Heart left ventricle (tissue), 16 donors: ENCODE measurements around the gene NGLY1. TPM values are rescaled to one million over a fixed set of nuclear protein-coding genes. Genes with fewer than 3 reads are reported as not detected.

Experiments
- ATAC-seq, 4 donors: fragments of 200-7000 bp; cut with Tn5 transposase; one replicate each; pipeline ENCODE4 v1.9.1; 2020 to 2022; ENCODE audit warnings: moderate library complexity in 4 of 4, mild to moderate bottlenecking in 3 of 4, moderate number of reproducible peaks in 1 of 4
- DNase-seq, 5 donors: peaks; one replicate each; pipeline ENCODE4 v3.0.0-alpha.2; 2020
- H3K27ac ChIP-seq, 12 donors: fragments of 200-600 bp; sonication (generic) in 4 of 12; one replicate each; pipeline versions ENCODE4 v1.5.0 to v1.8.0; 2016 to 2022; ENCODE audit warnings: mild to moderate bottlenecking in 2 of 12
- H3K27me3 ChIP-seq, 9 donors: fragments of 200-600 bp; sonication (generic) in 2 of 9; one replicate each; pipeline versions ENCODE4 v1.5.1 to v1.8.0; 2016 to 2022; ENCODE audit warnings: mild to moderate bottlenecking in 3 of 9
- H3K36me3 ChIP-seq, 9 donors: fragments of 200-600 bp; sonication (generic) in 2 of 9; one replicate each; pipeline versions ENCODE4 v1.5.0 to v1.8.0; 2018 to 2022; ENCODE audit warnings: mild to moderate bottlenecking in 2 of 9
- H3K4me1 ChIP-seq, 12 donors: fragments of 200-600 bp; sonication (generic) in 4 of 12; one replicate each; pipeline versions ENCODE4 v1.5.0 to v1.8.0; 2016 to 2022; ENCODE audit warnings: mild to moderate bottlenecking in 3 of 12
- H3K4me3 ChIP-seq, 12 donors: fragments of 200-600 bp; sonication (generic) in 4 of 12; one replicate each; pipeline versions ENCODE4 v1.5.0 to v1.8.0; 2017 to 2022; ENCODE audit warnings: mild to moderate bottlenecking in 9 of 12, moderate library complexity in 4 of 12
- H3K9me3 ChIP-seq, 12 donors: fragments of 200-600 bp; sonication (generic) in 4 of 12; one replicate each; pipeline versions ENCODE4 v1.5.0 to v1.8.0; 2016 to 2022; ENCODE audit warnings: mild to moderate bottlenecking in 1 of 12
- CTCF ChIP-seq, 12 donors: fragments of 200-600 bp; sonication (generic) in 4 of 12; IDR thresholded peaks; one replicate each; pipeline versions ENCODE4 v1.5.0 to v1.8.0; 2018 to 2022; ENCODE audit warnings: antibody characterized with exemption in 12 of 12, mild to moderate bottlenecking in 5 of 12
- POLR2A ChIP-seq, 2 donors: fragments of 450-650 bp; IDR thresholded peaks; one replicate each; pipeline ENCODE4 v1.6.1; 2017; ENCODE audit warnings: antibody characterized with exemption in 2 of 2, mild to moderate bottlenecking in 2 of 2, moderate library complexity in 2 of 2
- WGBS, 4 donors: extraction: QIAGEN DNeasy Blood & Tissue Kit in 2 of 4; methylation state at CpG; one replicate each; pipeline versions ENCODE4 v1.1.5 to v1.1.7; 2013 to 2018; 5-methylcytosine and 5-hydroxymethylcytosine counted together
- intact Hi-C, 10 donors: fragments of 100-400 bp; cut with DNase I; formaldehyde crosslinking; loops; one replicate each; pipeline versions ENCODE4 v1.11.1 to v1.14.2; 2022
- polyA plus RNA-seq, 2 donors: library from polyadenylated mRNA; stranded (reverse); fragments of 200-250 nt; gene quantifications; one replicate each; pipeline ENCODE4 v1.2.3, GENCODE V29; 2013
- total RNA-seq, 9 donors: library from RNA; depleted of rRNA in 2 of 9; stranded (reverse); fragments of >200 nt in 2 of 9; fragmentation: NEBNext Ultra II Directional in 3 of 9; extraction: Animal tissue kit (Norgen Biotek cat#: 25700) in 3 of 9; gene quantifications; one replicate each; pipeline versions ENCODE4 v1.1.0 to v1.2.4, GENCODE V29; 2016 to 2023
- donor health status: ischemic (EF 13 %, LVEDD 7.1; RV severe dilation, severe dysfunction).
- donor health status: healthy with polysubstance abuse.
- donor health status: DM: no; HTN: yes; CAD: no.
- donor health status: DM: no; HTN: no; CAD: no.
- donor health status: ischemic (EF 25% LVEDD 6.9; RV normal size, moderate dysfunction).
- donor health status: ischemic (EF 25% LVEDD 5.7; RV mildly dilated, moderate dysfunction).
- donor health status: healthy.
- donor health status: DM: yes; HTN: yes; CAD: no.
- donor health status: ischemic (EF 35%, LVEDD 5.7; RV mildly dilated, moderate dysfunction).
- donor health status: nonischemic (EF 11% LVEDD 7.7; RV severe dilation, severe dysfunction).
- donor health status: DM: yes; HTN: yes; CAD: no.
- donor health status: PGD.
- donor health status: ischemic (EF 29% LVEDD 5.4; RV normal size, mild dysfunction).
- donor health status: nonischemic (EF 23%, LVEDD 6.1; RV moderate dilation, normal function).

NGLY1 gene
- total and polyA plus RNA-seq, 11 donors = 18.5 to 41.0 (median 31.0) TPM

DNA sequence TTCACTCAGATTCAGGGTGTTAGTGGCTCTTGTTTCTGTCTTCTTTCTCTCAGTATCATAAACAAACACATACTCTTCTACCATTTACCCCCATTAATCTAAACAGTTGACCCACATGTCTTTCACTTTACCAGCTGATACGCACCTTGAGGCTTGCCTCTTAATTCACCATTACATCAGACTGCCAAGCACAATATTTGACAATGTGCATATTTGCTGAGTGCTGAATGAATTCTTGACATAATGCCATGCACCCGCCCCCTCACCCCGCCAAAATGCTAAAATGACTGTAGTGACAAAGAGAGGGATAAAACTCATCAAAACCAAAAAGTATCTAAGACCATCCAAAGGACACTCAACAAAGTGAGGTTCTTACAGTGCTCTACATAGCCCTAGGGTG is 57.4 kb downstream of the NGLY1 start:
- Histone ChIP-seq H3K9me3 (no peaks in the 10 kb centered on the region), H3K4me3 (no peak overlapping the region), H3K4me1 (no peaks in the 10 kb centered on the region), H3K27ac (no peak overlapping the region), H3K36me3 (peaks cover 0 to 61% (median 38%) of the 10 kb centered on the region in 9 donors), H3K27me3 (no peaks in the 10 kb centered on the region)
- 85 to 92% (median 89%) methylated on average over 3 of the region's 3 CpGs for WGBS, 4 donors
- TF ChIP-seq POLR2A (IDR thresholded peaks at IDR 0.05) = no peak
- no peak for TF ChIP-seq CTCF (IDR thresholded peaks at IDR 0.05)
- no peak for ATAC-seq
- intact Hi-C loops = no loop called here
- no peak for DNase-seq

GRCh38 chr3:25724948-25725645 is 58.1 kb downstream of the NGLY1 start:
- 94 to 97% (median 95%) methylated on average over 2 of the region's 2 CpGs for WGBS, 4 donors
- Histone ChIP-seq H3K36me3 (peaks cover 0 to 57% (median 34%) of the 10 kb centered on the region in 9 donors), H3K4me1 (no peaks in the 10 kb centered on the region), H3K4me3 (no peak overlapping the region), H3K27me3 (no peaks in the 10 kb centered on the region), H3K9me3 (no peaks in the 10 kb centered on the region), H3K27ac (no peak overlapping the region)
- DNase-seq (no peak), ATAC-seq (no peak)
- TF ChIP-seq POLR2A (IDR thresholded peaks at IDR 0.05) (no peak), CTCF (IDR thresholded peaks at IDR 0.05) (no peak)
- intact Hi-C loops = no loop called here

DNA sequence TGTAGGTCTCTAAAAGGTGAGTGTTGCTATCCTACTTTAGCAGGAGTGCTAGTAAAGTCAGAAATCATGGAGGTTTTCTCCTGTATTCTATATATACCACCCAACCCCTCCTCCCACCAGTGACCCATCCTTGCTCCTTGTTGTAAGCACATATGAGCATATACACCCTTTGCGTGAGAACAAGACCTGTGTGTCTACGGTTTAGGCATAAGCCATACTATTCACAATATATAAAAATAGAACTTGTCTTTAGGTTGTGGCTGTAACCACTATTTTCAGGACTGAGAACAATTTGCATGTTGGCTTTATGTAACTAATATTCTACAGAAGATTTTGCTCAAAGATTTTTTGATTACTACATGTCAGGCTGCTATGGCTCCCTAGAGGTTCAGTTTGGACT is 59.4 kb downstream of the NGLY1 start:
- peaks cover 0 to 56% (median 26%) of the 10 kb centered on the region in 9 donors for H3K36me3 ChIP-seq
- WGBS, 4 donors = 94 to 100% (median 97%) methylated on average over 2 of the region's 2 CpGs

DNA sequence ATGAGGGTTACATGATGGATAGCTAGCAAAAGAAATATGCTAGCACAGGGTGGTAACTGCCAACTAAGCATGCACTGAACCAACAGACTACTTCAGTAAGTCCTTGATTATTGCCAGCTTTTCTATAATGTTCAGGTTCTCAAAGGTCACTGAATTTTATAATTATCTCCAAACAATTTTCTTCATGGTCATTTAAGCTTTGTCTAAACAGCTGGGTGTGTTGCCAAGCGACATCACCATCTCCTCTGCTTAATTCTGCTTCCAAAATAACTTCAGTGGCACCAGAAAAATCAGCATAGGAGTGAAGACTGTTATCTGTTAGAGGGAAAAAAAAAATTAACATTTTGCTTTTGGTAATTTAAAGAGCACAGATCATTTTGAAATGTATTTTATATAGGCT is 63.9 kb downstream of the NGLY1 start:
- ATAC-seq (no peak), DNase-seq (no peak)
- TF ChIP-seq CTCF (IDR thresholded peaks at IDR 0.05) (no peak), POLR2A (IDR thresholded peaks at IDR 0.05) (no peak)
- H3K27me3 ChIP-seq = no peaks in the 10 kb centered on the region
- 89 to 100% (median 96%) methylated on average over 1 of the region's 1 CpG for WGBS, 4 donors
- H3K9me3 ChIP-seq = peaks cover 0 to 14% (median 0%) of the 10 kb centered on the region in 12 donors
- intact Hi-C loops = no loop called here
- H3K4me3 ChIP-seq = no peak overlapping the region
- peaks cover 0 to 29% (median 3%) of the 10 kb centered on the region in 9 donors for H3K36me3 ChIP-seq
- H3K4me1 ChIP-seq = no peaks in the 10 kb centered on the region
- H3K27ac ChIP-seq = no peak overlapping the region

More for the DNA sequence above, 59.4 kb downstream of the NGLY1 start:
- H3K27ac ChIP-seq = no peak overlapping the region
- H3K4me3 ChIP-seq = no peak overlapping the region
- H3K9me3 ChIP-seq = no peaks in the 10 kb centered on the region
- H3K27me3 ChIP-seq = no peaks in the 10 kb centered on the region
- TF ChIP-seq POLR2A (IDR thresholded peaks at IDR 0.05) (no peak), CTCF (IDR thresholded peaks at IDR 0.05) (no peak)
- intact Hi-C loops = no loop called here
- no peak for DNase-seq
- H3K4me1 ChIP-seq = no peaks in the 10 kb centered on the region
- no peak for ATAC-seq
